NCI-H146 (cell line): ENCODE results near the gene GPR137.
"Not testable (repeated sequence)": the region's sequence is repeated elsewhere in the genome, so short reads cannot be mapped to it uniquely, and the experiment has no call there.

Experiments
- DNase-seq: peaks from one replicate; lab custom pipeline; 2025; lab: John Stamatoyannopoulos, UW

GPR137 gene

DNA sequence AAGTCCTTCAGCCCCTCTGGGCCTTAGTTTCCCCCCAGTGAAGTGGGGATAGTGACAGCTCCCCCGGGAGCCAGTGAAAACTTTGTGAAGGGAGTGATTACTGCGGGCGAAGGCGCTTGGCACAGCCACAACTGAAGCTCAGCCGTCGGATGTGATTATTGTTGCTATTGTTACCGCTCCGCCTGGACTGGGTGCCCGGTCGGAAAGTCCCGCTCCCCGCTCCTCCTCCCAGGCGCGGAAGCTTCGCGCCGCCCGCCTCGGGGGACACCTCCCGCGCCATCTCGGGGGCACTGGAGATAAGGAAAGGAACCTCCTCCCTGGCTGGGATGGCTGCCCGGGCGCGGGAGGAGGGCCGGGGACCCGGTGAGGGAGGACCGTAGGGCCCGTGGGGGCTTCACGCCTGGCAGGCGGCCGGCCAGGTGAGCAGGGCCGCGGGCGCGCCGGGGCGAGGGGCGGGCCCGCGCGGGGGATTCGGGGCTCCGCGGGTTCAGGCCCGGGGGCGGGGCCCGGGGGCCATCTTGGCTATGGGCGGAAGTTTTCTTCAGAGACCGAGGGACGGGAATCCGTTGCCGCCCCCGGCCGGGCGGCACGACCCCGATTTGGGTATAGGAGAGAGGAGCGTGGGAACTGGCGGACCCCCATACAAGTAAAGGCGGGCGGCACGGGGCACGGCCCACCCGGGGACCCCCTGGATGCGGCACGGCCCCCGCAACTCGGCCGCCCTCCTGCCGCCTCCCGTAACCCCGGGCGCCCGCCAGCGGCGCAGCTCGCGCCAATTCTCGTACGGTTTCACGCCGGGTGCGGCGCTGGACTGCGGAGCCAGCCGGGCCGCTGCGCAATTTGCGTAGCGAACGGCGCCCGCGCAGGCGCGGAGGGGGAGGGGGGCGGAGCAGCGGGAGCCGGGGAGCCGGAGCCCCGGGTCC, at the start of gene GPR137:
GPR137 (plus strand) TSS at position 887 of the 923 bp plus-strand sequence. CDS start 677 bp downstream, outside the sequence.
- DNase-seq = peak; percentile 88

DNA sequence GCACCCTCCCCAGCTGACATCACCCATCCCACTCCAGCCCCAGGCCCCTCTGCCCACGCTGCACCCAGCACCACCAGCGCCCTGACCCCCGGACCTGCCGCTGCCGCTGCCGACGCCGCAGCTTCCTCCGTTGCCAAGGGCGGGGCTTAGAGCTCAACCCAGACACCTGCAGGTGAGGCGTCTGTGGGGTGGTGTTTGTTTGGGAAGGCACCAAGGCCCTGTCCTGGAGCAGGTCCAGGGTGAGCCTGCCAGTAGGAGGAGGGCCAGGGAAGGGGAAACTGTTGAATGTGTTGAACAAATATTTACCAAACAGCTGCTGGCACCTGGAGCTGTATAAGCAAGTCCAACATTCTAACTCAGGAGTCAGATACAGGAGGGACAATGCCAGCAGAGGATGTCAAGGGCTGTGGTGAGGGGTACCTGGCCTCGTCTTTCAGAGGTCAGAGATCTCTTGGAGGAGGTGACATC, 48.1 kb upstream of the GPR137 start:
- peak; percentile 96 for DNase-seq

- peak; percentile 59 for DNase-seq
Observed at GRCh38 chr11:64238076-64238475, 47.6 kb upstream of the GPR137 start.

DNA sequence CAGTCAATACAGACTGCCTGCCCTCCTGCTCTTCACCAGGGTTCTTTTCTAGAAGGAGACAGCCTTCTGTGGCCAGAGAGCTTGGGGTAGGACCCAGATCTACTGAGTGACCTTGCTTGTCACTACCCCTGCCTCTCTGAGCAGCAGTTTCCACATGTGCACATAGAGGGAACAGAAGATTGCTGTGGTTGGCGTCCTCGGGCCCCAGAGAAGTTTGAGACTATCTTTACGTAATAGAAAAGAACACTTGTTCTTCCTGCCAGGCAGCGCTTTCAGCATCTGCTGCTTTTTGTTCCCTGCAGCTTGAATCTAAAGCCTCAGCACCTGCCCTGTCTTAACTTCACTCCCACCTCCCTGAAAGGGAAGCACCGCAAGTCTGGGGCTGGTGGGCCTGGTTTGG, 46.6 kb upstream of the GPR137 start:
- DNase-seq = no peak

DNA sequence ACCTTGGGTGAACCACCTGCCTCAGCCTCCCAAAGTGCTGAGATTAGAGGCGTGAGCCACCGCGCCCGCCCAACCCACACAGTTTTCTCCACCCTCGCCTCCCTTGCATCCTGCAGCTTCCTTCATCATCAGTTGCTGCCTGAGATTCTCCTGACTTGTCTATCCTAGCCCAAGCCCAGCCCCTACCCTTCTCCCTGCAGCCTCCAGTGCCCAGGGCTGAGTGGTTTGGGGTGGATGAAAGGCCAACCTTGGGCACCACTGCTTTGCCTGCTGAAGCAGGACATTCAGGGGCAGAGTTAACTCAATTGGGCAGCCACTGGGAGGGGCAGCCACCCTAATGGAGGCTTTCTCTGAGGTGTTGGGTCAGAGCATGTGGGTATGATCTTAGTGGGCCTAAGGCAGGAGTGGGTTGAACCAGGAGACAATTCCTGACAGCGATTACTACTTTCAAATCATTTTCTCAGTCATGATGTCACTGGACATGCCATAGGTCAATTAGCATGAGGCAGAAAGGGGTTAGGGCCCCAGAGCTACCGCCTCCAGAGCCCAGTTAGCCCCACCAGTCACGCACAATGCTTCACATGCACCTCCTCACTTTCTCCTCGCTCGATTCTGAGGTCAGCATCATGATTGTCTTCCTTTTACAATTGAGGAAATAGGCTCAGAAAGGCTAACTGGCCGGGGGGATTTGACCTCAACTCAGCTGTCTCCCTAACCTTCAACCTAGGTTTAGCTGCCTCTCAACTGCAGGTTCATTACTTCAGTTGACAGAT, 45.8 kb upstream of the GPR137 start:
- DNase-seq = peak; percentile 46

DNA sequence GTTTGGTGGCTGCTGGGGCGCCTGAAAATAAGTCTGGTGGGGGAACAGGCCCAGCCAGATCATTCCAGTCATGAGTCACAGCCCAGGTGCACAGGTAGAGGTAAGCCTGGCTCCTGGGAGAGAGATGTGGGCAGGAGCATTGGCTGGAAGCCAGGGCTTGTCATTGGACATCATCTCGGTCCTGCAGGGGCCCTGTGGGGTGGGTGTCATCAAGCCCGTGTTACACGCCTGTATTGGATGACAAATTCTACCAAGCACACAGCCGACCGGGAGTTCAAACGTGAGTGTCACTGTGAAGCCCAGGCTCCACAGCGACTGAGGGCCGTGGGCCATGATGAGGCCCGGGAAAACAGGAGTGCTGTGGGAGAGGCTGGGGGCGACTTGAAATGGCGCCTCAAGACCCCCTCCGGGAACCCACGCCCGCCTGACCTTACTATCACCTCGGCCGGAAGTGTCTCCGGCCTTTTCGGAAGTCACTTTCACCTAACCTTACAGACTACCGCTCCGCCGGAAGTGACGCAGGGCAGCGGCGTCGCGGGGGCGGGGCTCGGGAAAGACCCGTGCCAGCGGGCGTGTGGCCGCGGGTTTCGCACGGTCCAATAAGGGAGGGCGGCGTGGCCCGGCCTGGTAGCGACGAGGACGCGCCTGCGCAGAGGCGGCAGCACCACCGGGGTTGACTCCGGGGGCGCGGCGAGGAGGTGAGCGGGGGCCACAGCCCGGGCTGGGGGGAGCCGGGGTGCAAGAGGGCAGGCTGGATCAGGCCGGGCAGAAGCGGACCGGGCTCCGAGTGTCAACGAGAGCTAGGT, 45.0 kb upstream of the GPR137 start, which contains the start of gene FKBP2:
FKBP2 (plus strand) TSS at position 661 of the 806 bp plus-strand sequence. CDS start 1,293 bp downstream, outside the sequence.
- peak; percentile 96 for DNase-seq

- peak; percentile 99 for DNase-seq
Observed at GRCh38 chr11:64241241-64241490, 44.5 kb upstream of the GPR137 start.

- DNase-seq = peak; percentile 71
Observed at GRCh38 chr11:64241491-64242374, 43.9 kb upstream of the GPR137 start.

- DNase-seq = no peak
Observed at GRCh38 chr11:64243236-64243854, 42.3 kb upstream of the GPR137 start.

DNA sequence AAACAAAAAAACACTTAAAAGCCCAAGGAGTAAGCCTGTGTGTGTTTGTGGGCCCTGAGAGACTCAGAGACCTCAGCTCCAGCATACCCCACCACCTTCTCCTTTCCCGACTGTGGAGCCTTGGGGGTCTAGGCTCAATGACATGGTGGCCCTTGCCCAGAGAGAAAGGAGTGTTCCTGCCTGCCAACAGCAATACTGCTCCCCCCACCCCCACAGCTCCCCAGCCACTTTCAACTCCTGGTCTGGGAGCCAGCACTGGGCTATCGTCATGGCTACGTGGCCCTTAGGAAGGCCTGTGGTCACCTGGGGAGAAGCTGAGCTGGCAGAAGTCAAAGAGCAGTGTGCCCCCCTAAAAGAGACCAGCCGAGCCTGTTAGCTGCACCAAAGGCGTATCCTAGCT, 41.5 kb upstream of the GPR137 start:
- no peak for DNase-seq

GRCh38 chr11:64244966-64245365, 40.7 kb upstream of the GPR137 start:
- DNase-seq = no peak

- DNase-seq = no peak
Observed at GRCh38 chr11:64245401-64245796, 40.2 kb upstream of the GPR137 start.

GRCh38 chr11:64245797-64246620, 39.6 kb upstream of the GPR137 start:
- DNase-seq = peak; percentile 60

- not testable (repeated sequence) for DNase-seq
Observed at GRCh38 chr11:64246621-64246870, 39.1 kb upstream of the GPR137 start.

GRCh38 chr11:64246871-64247728, 38.5 kb upstream of the GPR137 start, which contains the start of gene PPP1R14B:
Gene PPP1R14B, minus strand, starts transcription at chr11:64246943. Its CDS starts 270 bp downstream, at chr11:64246673.
- peak; percentile 93 for DNase-seq

DNA sequence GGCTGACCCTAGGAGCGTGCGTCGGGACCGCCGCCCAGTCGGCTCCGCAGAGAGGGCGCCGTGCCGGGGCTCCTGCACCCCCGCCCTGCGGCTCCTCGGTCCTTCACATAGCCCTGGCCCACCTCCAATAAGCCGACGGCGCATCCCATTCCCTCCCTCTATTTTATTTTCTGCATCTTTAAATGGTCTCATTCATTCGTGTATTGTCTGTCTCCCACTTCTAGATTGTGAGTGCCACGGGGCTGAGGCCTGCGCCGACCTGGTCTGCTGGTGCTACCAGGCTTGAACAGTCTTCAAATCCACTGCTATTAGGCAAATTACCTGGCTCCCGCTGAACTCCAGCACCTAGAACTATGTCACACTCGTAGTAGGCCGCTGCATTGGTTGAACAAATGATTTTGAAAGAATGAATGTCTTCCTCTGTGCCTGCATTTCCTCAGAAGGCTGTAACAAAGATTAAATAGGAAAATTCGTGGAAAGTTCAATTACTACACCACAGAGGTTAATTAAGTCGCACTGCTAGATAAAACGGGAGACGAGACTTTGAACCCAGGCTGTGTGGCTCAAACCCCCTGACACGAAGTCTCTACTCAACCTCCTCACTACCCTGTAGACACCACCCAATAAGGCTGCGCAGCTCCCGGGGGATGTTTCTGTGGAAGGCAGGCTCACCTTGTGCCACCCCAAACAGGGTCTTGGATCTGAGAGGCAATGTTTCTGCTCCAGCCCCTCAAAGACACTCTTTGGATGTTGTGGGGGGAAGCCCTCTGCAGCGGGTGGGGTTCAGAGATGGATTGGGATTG, 37.7 kb upstream of the GPR137 start:
- DNase-seq = peak; percentile 50

- DNase-seq = no peak
Observed at GRCh38 chr11:64248578-64248977, 37.1 kb upstream of the GPR137 start.

DNA sequence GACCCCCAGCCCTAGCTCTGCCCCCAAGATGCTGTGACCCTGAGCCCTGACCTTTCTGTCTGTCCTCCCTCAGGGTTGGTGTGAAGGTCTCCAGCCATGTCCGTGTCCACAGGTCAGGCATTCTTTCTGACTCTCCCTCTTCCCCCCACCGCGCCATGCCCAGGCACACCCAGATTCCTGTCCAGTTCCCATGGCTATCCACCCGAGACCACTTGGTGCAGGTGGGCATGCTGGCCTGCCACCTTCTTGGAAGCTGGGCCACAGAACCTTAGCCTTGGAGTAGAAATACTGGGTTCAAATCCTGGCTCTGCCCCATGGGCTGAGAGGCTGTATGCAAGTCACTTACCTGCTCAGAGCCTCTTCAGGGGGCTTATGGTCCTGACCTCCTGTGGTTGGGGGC, 36.6 kb upstream of the GPR137 start:
- no peak for DNase-seq
